Endothelial cell (in vitro differentiated cells): ENCODE results near the gene CPLANE2. TPM values are rescaled to one million over a fixed set of nuclear protein-coding genes. Genes with fewer than 3 reads are reported as not detected.

ENCODE experiments used
- DNase-seq: peaks from one replicate; pipeline ENCODE4 v3.0.0; 2021; ENCODE audit warnings: low spot score
- H3K27ac Mint-ChIP-seq: one replicate; pipeline ENCODE4 v1.8.0; 2021; ENCODE audit warnings: mixed read lengths, inconsistent platforms; ENCODE audit not compliant: unreplicated experiment
- H3K27me3 Mint-ChIP-seq: one replicate; pipeline ENCODE4 v1.8.0; 2021; ENCODE audit warnings: mild to moderate bottlenecking, moderate library complexity, mixed read lengths, inconsistent platforms; ENCODE audit not compliant: unreplicated experiment
- H3K36me3 Mint-ChIP-seq: one replicate; pipeline ENCODE4 v1.8.0; 2021; ENCODE audit warnings: mild to moderate bottlenecking, low read depth, mixed read lengths, inconsistent platforms; ENCODE audit not compliant: unreplicated experiment
- H3K4me1 Mint-ChIP-seq: one replicate; pipeline ENCODE4 v1.8.0; 2021; ENCODE audit warnings: mild to moderate bottlenecking, mixed read lengths, inconsistent platforms; ENCODE audit not compliant: unreplicated experiment
- H3K4me3 Mint-ChIP-seq: one replicate; pipeline ENCODE4 v1.8.0; 2021; ENCODE audit warnings: mild to moderate bottlenecking, mixed read lengths, inconsistent platforms; ENCODE audit not compliant: unreplicated experiment
- H3K9me3 Mint-ChIP-seq: one replicate; pipeline ENCODE4 v1.8.0; 2021; ENCODE audit warnings: mixed read lengths, inconsistent platforms; ENCODE audit not compliant: unreplicated experiment
- CTCF ChIP-seq: fragments of 200-600 bp; sonication (generic); IDR thresholded peaks from one replicate; pipeline ENCODE4 v1.5.0; 2021; ENCODE audit warnings: antibody characterized with exemption; ENCODE audit not compliant: unreplicated experiment
- total RNA-seq: library from RNA; stranded (reverse); fragmentation: NEBNext Ultra II Directional; extraction: Animal tissue kit (Norgen Biotek cat#: 25700); gene quantifications from one replicate; pipeline ENCODE4 v1.2.1, GENCODE V29; 2021; ENCODE audit not compliant: unreplicated experiment

CPLANE2 gene
- total RNA-seq, 1 donor from 2014 or later = 3.6 TPM

- no peak for TF ChIP-seq CTCF
- H3K27ac Mint-ChIP-seq = no peak overlapping the region
- H3K36me3 Mint-ChIP-seq = peaks cover 21% of the 10 kb centered on the region
- no peak for DNase-seq
- H3K9me3 Mint-ChIP-seq = no peaks in the 10 kb centered on the region
- H3K4me1 Mint-ChIP-seq = no peaks in the 10 kb centered on the region
- H3K27me3 Mint-ChIP-seq = no peaks in the 10 kb centered on the region
- no peak overlapping the region for H3K4me3 Mint-ChIP-seq
Measured at GRCh38 chr1:16254263-16254928, 17.4 kb upstream of the CPLANE2 start.

DNA sequence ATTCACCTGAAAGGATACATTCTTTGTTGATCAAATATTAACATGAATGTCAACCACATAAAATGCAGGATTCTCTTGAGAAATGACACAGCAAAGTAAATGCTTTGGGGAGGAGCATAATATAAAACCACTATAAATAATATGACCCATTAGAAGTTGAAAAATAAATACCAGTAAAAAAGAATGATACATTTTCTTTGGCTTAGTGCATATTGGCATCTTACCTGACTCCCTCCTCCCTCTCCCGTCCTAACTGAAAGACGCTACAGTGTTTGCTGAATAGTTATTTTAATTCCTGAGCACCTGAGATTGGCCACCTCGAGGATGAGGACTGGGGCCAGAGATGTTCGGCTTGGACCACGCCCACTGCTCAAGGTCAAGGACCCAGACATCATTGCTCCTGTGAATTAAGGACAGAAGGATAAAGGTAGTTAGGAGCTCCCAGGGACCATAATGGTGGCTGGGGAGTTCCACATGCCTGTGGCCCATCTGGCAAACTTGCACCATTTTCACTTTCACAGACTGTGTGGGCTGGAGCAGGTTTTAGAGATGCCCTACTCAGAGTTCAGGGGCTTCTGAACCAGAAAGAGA, 16.4 kb upstream of the CPLANE2 start:
- DNase-seq = no peak
- H3K9me3 Mint-ChIP-seq = no peaks in the 10 kb centered on the region
- no peak overlapping the region for H3K27ac Mint-ChIP-seq
- H3K4me3 Mint-ChIP-seq = no peak overlapping the region
- no peaks in the 10 kb centered on the region for H3K27me3 Mint-ChIP-seq
- H3K36me3 Mint-ChIP-seq = peaks cover 21% of the 10 kb centered on the region
- H3K4me1 Mint-ChIP-seq = peaks cover 2% of the 10 kb centered on the region
- TF ChIP-seq CTCF = no peak

GRCh38 chr1:16252912-16253311, 15.9 kb upstream of the CPLANE2 start:
- DNase-seq = no peak
- peaks cover 6% of the 10 kb centered on the region for H3K4me1 Mint-ChIP-seq
- no peak overlapping the region for H3K4me3 Mint-ChIP-seq
- peaks cover 21% of the 10 kb centered on the region for H3K36me3 Mint-ChIP-seq
- TF ChIP-seq CTCF = no peak
- no peaks in the 10 kb centered on the region for H3K27me3 Mint-ChIP-seq
- no peak overlapping the region for H3K27ac Mint-ChIP-seq
- H3K9me3 Mint-ChIP-seq = no peaks in the 10 kb centered on the region

DNA sequence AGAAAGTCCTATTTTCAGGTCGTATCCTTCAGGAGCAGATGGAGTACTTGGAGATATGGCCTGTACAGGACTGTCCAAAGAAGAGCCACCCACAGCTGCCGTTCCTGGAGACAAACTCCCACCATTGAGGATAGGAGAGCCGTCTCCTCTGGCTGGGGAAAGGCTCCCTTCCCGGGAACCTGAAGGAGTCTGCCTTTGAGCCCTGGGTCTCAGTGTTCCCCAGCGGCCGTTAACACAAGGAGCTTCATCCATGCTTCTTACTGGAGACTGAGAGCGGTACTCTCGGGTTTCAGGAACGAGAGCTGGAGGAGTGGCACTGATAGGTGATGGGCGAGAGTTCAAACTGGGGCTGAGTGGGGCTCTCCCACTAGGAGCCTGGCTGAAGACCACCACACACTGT, 14.4 kb upstream of the CPLANE2 start:
- no peak overlapping the region for H3K4me3 Mint-ChIP-seq
- no peaks in the 10 kb centered on the region for H3K9me3 Mint-ChIP-seq
- peaks cover 19% of the 10 kb centered on the region for H3K4me1 Mint-ChIP-seq
- H3K27me3 Mint-ChIP-seq = no peaks in the 10 kb centered on the region
- DNase-seq = no peak
- TF ChIP-seq CTCF = no peak
- H3K27ac Mint-ChIP-seq = no peak overlapping the region
- peaks cover 24% of the 10 kb centered on the region for H3K36me3 Mint-ChIP-seq

- TF ChIP-seq CTCF = no peak
- Mint-ChIP-seq H3K9me3 (no peaks in the 10 kb centered on the region), H3K27ac (no peak overlapping the region), H3K4me1 (peaks cover 19% of the 10 kb centered on the region), H3K4me3 (no peak overlapping the region), H3K27me3 (no peaks in the 10 kb centered on the region), H3K36me3 (peaks cover 20% of the 10 kb centered on the region)
- DNase-seq = no peak
Measured at GRCh38 chr1:16250524-16251251, 13.7 kb upstream of the CPLANE2 start.
